ENCODE data around the gene GCHFR. TPM values are rescaled to one million over a fixed set of nuclear protein-coding genes. Genes with fewer than 3 reads are reported as not detected.

GCHFR gene
- total and polyA plus RNA-seq, 2 donors (not counting 3 experiments of a cell fraction or from before 2014, with no cell fraction given), result 6.3 to 14.2 TPM

DNA sequence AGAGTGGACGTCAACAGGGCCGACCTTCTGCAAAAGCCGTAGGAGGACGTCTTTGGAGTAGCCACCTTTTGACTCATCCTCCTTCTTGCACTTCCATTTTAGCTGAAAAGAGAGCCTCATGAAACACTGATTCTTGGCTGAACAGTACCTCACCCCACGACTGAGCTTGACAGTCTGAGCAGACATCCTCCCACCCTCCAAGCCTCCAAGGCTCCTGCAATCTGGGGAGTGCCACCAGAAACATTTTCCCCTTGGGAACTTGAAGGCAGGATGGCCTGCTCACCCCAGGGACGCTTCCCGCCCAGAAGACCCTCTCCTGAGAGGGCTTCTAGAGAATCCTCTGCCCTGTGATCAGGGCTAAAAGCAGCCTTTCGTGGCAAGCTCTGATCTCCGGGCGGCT lies 11.1 kb downstream of the GCHFR start:
- H4K20me1 ChIP-seq (replicated peaks; ENCODE audit: control insufficient read depth, extremely low read depth, insufficient read depth, low read length), result no peaks in the 10 kb centered on the region
- ChIA-PET POLR2A (no interaction called here), CTCF (interaction anchor here (1.1 to 1.9 kb wide), 2 partner anchors 11 to 32 kb away, joined by 3 to 5 read pairs; partner anchors contain the start of genes DNAJC17 and ZFYVE19)
- BruUV-seq (replicated peaks), result no TSS peak
- no peaks in the 10 kb centered on the region for H3K79me2 ChIP-seq (ENCODE audit: control insufficient read depth, insufficient read depth, low read length)
- peaks cover 0 to 38% of the 10 kb centered on the region in 2 experiments for H3K36me3 ChIP-seq (ENCODE audit: control insufficient read depth in 2 of 2, extremely low read depth in 1 of 2, insufficient read depth in 2 of 2, low read length in 2 of 2)
- no peak overlapping the region for H3K4me2 ChIP-seq (ENCODE audit: insufficient read depth, low read length)
- H3K27me3 ChIP-seq (ENCODE audit: control insufficient read depth in 2 of 2, insufficient read depth in 2 of 2, low read length in 2 of 2), result no peaks in the 10 kb centered on the region
- no peaks in the 10 kb centered on the region for H3K9me1 ChIP-seq (replicated peaks; ENCODE audit: control insufficient read depth, extremely low read depth, insufficient read depth, low read length)
- H3K27ac ChIP-seq (ENCODE audit: insufficient read depth, low read depth, low read length), result no peak overlapping the region
- FAIRE-seq (no peak), DNase-seq (ENCODE audit: low read depth, low spot score) (no peak)
- no peak overlapping the region for H3K4me3 ChIP-seq (replicated peaks in 1 of 3; ENCODE audit: insufficient read depth in 1 of 3, low read depth in 1 of 3, low read length in 3 of 3)
- no peak overlapping the region for H3K9ac ChIP-seq (replicated peaks; ENCODE audit: extremely low read depth, insufficient read depth, low read length)
- peaks cover 3% of the 10 kb centered on the region for H3K4me1 ChIP-seq (ENCODE audit: control insufficient read depth, extremely low read depth, insufficient read depth, low read length)
- intact Hi-C loops (cut with micrococcal nuclease) (no loop called here), dilution Hi-C loops (cut with MboI; ENCODE audit: extremely low pct_ligation_motif_present, low sequenced_read_pairs) (no loop called here)
- no peak for TF ChIP-seq POLR2AphosphoS5 (IDR thresholded peaks at IDR 0.05; ENCODE audit: insufficient read depth, low read depth, low read length)
- TF ChIP-seq, protein P1, sequence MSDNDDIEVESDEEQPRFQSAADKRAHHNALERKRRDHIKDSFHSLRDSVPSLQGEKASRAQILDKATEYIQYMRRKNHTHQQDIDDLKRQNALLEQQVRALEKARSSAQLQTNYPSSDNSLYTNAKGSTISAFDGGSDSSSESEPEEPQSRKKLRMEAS (IDR thresholded peaks at IDR 0.05; ENCODE audit: insufficient read depth, insufficient read length), result no peak
- TF ChIP-seq MYC (IDR thresholded peaks at IDR 0.05; ENCODE audit: low read depth, low read length), result no peak
- no peak for TF ChIP-seq EZH2 (IDR thresholded peaks at IDR 0.05; ENCODE audit: borderline replicate concordance, low read depth, low read length, severe bottlenecking)
- no peak for TF ChIP-seq POLR2A (IDR thresholded peaks at IDR 0.05; ENCODE audit: low read depth, low read length)
- TF ChIP-seq GATA2 (IDR thresholded peaks at IDR 0.05; ENCODE audit: insufficient read depth, insufficient read length, low read depth, low read length), result no peak
- no peak for TF ChIP-seq FOS (IDR thresholded peaks at IDR 0.05; ENCODE audit: borderline replicate concordance, insufficient read depth, low read length)
- TF ChIP-seq, protein P2, sequence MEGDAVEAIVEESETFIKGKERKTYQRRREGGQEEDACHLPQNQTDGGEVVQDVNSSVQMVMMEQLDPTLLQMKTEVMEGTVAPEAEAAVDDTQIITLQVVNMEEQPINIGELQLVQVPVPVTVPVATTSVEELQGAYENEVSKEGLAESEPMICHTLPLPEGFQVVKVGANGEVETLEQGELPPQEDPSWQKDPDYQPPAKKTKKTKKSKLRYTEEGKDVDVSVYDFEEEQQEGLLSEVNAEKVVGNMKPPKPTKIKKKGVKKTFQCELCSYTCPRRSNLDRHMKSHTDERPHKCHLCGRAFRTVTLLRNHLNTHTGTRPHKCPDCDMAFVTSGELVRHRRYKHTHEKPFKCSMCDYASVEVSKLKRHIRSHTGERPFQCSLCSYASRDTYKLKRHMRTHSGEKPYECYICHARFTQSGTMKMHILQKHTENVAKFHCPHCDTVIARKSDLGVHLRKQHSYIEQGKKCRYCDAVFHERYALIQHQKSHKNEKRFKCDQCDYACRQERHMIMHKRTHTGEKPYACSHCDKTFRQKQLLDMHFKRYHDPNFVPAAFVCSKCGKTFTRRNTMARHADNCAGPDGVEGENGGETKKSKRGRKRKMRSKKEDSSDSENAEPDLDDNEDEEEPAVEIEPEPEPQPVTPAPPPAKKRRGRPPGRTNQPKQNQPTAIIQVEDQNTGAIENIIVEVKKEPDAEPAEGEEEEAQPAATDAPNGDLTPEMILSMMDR (IDR thresholded peaks at IDR 0.05; ENCODE audit: extremely low read depth in 1 of 2, insufficient read depth in 1 of 2, low read depth in 1 of 2, low read length in 2 of 2), result no peak
- TF ChIP-seq JUN (IDR thresholded peaks at IDR 0.05; ENCODE audit: borderline replicate concordance, insufficient read depth, insufficient read length, low read depth), result no peak
- H2AFZ ChIP-seq (ENCODE audit: low read depth, low read length), result no peak overlapping the region
- no peaks in the 10 kb centered on the region for H3K9me3 ChIP-seq (replicated peaks; ENCODE audit: control insufficient read depth, insufficient read depth, low read length)
